Uterus (tissue), 2 donors: ENCODE measurements around the gene CCDC182.

Experiments used
- POLR2A ChIP-seq, 2 donors: fragments of 450-650 bp; IDR thresholded peaks; one replicate each; pipeline ENCODE4 v1.6.1; 2016; ENCODE audit warnings: antibody characterized with exemption in 2 of 2, mild to moderate bottlenecking in 1 of 2, moderate library complexity in 1 of 2
- TF ChIP-seq, protein P1 (sequence below), 4 experiments: fragments of 200-600 bp in 2 of 4; fragments of 450-650 bp in 2 of 4; sonication (generic) in 2 of 4; IDR thresholded peaks; one replicate each; pipeline ENCODE4 v1.5.1; 2016 to 2019; ENCODE audit warnings: antibody characterized with exemption in 4 of 4, mild to moderate bottlenecking in 2 of 4, moderate library complexity in 1 of 4

DNA sequence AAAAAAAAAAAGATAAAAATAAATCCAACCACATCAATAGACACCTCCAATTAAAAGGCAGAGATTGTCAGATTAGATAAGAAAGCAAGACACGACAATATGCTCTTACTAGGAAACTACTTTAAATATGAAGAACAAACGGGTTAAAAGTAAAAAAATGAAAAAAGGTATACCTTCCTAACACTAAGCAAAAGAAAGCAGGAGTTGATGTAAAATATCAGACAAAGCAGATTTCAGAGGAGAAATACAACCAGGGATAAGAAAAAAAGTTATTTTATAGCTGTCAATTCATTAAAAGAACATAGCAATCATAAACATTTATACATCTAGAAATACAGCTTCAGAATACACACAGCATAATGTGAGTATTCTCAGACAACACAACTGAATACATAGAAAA lies 49.7 kb upstream of the CCDC182 start:
- TF ChIP-seq, protein P1, sequence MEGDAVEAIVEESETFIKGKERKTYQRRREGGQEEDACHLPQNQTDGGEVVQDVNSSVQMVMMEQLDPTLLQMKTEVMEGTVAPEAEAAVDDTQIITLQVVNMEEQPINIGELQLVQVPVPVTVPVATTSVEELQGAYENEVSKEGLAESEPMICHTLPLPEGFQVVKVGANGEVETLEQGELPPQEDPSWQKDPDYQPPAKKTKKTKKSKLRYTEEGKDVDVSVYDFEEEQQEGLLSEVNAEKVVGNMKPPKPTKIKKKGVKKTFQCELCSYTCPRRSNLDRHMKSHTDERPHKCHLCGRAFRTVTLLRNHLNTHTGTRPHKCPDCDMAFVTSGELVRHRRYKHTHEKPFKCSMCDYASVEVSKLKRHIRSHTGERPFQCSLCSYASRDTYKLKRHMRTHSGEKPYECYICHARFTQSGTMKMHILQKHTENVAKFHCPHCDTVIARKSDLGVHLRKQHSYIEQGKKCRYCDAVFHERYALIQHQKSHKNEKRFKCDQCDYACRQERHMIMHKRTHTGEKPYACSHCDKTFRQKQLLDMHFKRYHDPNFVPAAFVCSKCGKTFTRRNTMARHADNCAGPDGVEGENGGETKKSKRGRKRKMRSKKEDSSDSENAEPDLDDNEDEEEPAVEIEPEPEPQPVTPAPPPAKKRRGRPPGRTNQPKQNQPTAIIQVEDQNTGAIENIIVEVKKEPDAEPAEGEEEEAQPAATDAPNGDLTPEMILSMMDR (IDR thresholded peaks at IDR 0.05), result no peak
- no peak for TF ChIP-seq POLR2A (IDR thresholded peaks at IDR 0.05)
